CD4-positive, alpha-beta T cell (primary cell): ENCODE results near the gene ZFP90. TPM values are rescaled to one million over a fixed set of nuclear protein-coding genes. Genes with fewer than 3 reads are reported as not detected.

Source experiments
- ATAC-seq: fragments of 200-7000 bp; cut with Tn5 transposase; one replicate; pipeline ENCODE4 v1.10.0; 2022; ENCODE audit warnings: mild to moderate bottlenecking; ENCODE audit not compliant: poor library complexity
- CTCF ChIA-PET: fragments of 350-600 bp; sonication (Branson Sonifier 250); formaldehyde crosslinking; loops from one replicate; lab custom pipeline; 2021; ENCODE audit warnings: antibody characterized with exemption, inconsistent platforms; lab: Charles Lee
- POLR2A ChIA-PET: fragments of 350-600 bp; sonication (Branson Sonifier 250); formaldehyde crosslinking; loops from one replicate; lab custom pipeline; 2021; ENCODE audit warnings: antibody characterized with exemption, inconsistent platforms; lab: Charles Lee
- DNase-seq, 14 experiments: peaks; one replicate each; pipeline ENCODE4 v3.0.0-alpha.2; 2013 to 2020; ENCODE audit warnings: mixed read lengths in 2 of 14
- H3K27ac ChIP-seq, 2 donors: one replicate each; pipeline versions ENCODE4 v1.5.1 to v1.7.0; 2013; ENCODE audit warnings: low read length in 2 of 2, low read depth in 1 of 2, mild to moderate bottlenecking in 1 of 2
- H3K27me3 ChIP-seq, 2 experiments: 1 replicate in 1 of 2; 2 replicates in 1 of 2; pipeline versions ENCODE4 v1.6.1 to v1.7.0; 2013; ENCODE audit warnings: low read length in 2 of 2, control low read depth in 1 of 2, mild to moderate bottlenecking in 1 of 2, moderate library complexity in 1 of 2; ENCODE audit not compliant: insufficient read depth in 2 of 2, control insufficient read depth in 1 of 2
- H3K36me3 ChIP-seq: one replicate; pipeline ENCODE4 v1.6.1; 2013; ENCODE audit warnings: low read length, control low read depth; ENCODE audit not compliant: insufficient read depth
- H3K4me1 ChIP-seq: one replicate; pipeline ENCODE4 v1.6.1; 2013; ENCODE audit warnings: low read length, control low read depth; ENCODE audit not compliant: insufficient read depth
- H3K4me3 ChIP-seq: one replicate; pipeline ENCODE4 v1.5.1; 2013; ENCODE audit warnings: mild to moderate bottlenecking, low read length, moderate library complexity
- H3K9me3 ChIP-seq, 2 experiments: 1 replicate in 1 of 2; 2 replicates in 1 of 2; pipeline versions ENCODE4 v1.6.1 to v1.7.0; 2013; ENCODE audit warnings: low read length in 2 of 2, mild to moderate bottlenecking in 2 of 2, control low read depth in 1 of 2, moderate library complexity in 1 of 2; ENCODE audit not compliant: control insufficient read depth in 1 of 2, insufficient read depth in 1 of 2
- H3K27ac Mint-ChIP-seq: one replicate; pipeline ENCODE4 v1.8.0; 2020; ENCODE audit warnings: mixed read lengths
- H3K27me3 Mint-ChIP-seq: one replicate; pipeline ENCODE4 v1.8.0; 2021; ENCODE audit warnings: mixed read lengths
- H3K36me3 Mint-ChIP-seq: one replicate; pipeline ENCODE4 v1.8.0; 2021; ENCODE audit warnings: low read depth, mixed read lengths
- H3K4me1 Mint-ChIP-seq: one replicate; pipeline ENCODE4 v1.8.0; 2021; ENCODE audit warnings: low read depth, mixed read lengths
- H3K4me3 Mint-ChIP-seq: one replicate; pipeline ENCODE4 v1.8.0; 2020; ENCODE audit warnings: mild to moderate bottlenecking, mixed read lengths
- H3K9me3 Mint-ChIP-seq: one replicate; pipeline ENCODE4 v1.8.0; 2020; ENCODE audit warnings: mixed read lengths
- CTCF ChIP-seq: fragments of 200-600 bp; IDR thresholded peaks from one replicate; pipeline ENCODE4 v1.8.0; 2022; ENCODE audit warnings: antibody characterized with exemption, mild to moderate bottlenecking
- intact Hi-C, 2 experiments: fragments of 100-400 bp; cut with DNase I in 1 of 2; cut with micrococcal nuclease in 1 of 2; formaldehyde crosslinking; loops; one replicate each; pipeline versions ENCODE4 v1.15.1 to v1.9.0; 2023 to 2025; cut with DNase I, micrococcal nuclease
- total RNA-seq, 174 experiments: library from RNA in 2 of 174; stranded (reverse) in 2 of 174; gene quantifications; one replicate each; pipeline ENCODE4 v1.2.3 and lab custom pipeline; 2021 to 2026

Gene ZFP90
- total RNA-seq, 2 experiments from 2014 or later: 23.3 to 24.3 TPM

- Mint-ChIP-seq H3K9me3 (no peaks in the 10 kb centered on the region), H3K27me3 (no peaks in the 10 kb centered on the region), H3K36me3 (no peaks in the 10 kb centered on the region), H3K4me3 (no peak overlapping the region), H3K4me1 (no peaks in the 10 kb centered on the region), H3K27ac (no peak overlapping the region)
- no peak for TF ChIP-seq CTCF
- ChIA-PET POLR2A (interaction anchor here (0.9 to 3.1 kb wide), 4 partner anchors 10 to 117 kb away, joined by 3 to 15 read pairs (median 4); no protein-coding TSS in a partner anchor), CTCF (interaction anchor here (0.6 to 3.0 kb wide), 12 partner anchors 10 to 249 kb away, joined by 3 to 77 read pairs (median 3); partner anchors contain the start of genes SLC7A6 and SMPD3)
- no peak overlapping the region for H3K4me3 ChIP-seq
- peaks cover 7% of the 10 kb centered on the region for H3K4me1 ChIP-seq
- intact Hi-C loops: loop anchor here (1.0 kb wide), 1 partner anchor 114 kb away; no protein-coding TSS in a partner anchor
- DNase-seq: no peak
- ATAC-seq: no peak
- H3K9me3 ChIP-seq: no peaks in the 10 kb centered on the region
- H3K36me3 ChIP-seq: no peaks in the 10 kb centered on the region
- no peak overlapping the region for H3K27ac ChIP-seq
- H3K27me3 ChIP-seq: no peaks in the 10 kb centered on the region
Observed at GRCh38 chr16:68510775-68511174, 28.3 kb upstream of the ZFP90 start.

GRCh38 chr16:68512183-68512582 is 26.9 kb upstream of the ZFP90 start:
- DNase-seq (no peak), ATAC-seq (no peak)
- Histone ChIP-seq H3K4me3 (no peak overlapping the region), H3K27me3 (no peaks in the 10 kb centered on the region), H3K36me3 (no peaks in the 10 kb centered on the region), H3K27ac (no peak overlapping the region), H3K9me3 (no peaks in the 10 kb centered on the region), H3K4me1 (peaks cover 7% of the 10 kb centered on the region)
- Mint-ChIP-seq H3K27me3 (no peaks in the 10 kb centered on the region), H3K9me3 (no peaks in the 10 kb centered on the region), H3K4me3 (no peak overlapping the region), H3K36me3 (no peaks in the 10 kb centered on the region), H3K4me1 (no peaks in the 10 kb centered on the region), H3K27ac (no peak overlapping the region)
- CTCF ChIA-PET: interaction anchor here (2.8 to 3.0 kb wide), 2 partner anchors 9 to 115 kb away, joined by 24 to 77 read pairs; no protein-coding TSS in a partner anchor
- no peak for TF ChIP-seq CTCF
- intact Hi-C loops: no loop called here
- POLR2A ChIA-PET: interaction anchor here (0.9 to 3.1 kb wide), 2 partner anchors 8 to 115 kb away, joined by 3 to 15 read pairs; no protein-coding TSS in a partner anchor

GRCh38 chr16:68512742-68513141 is 26.3 kb upstream of the ZFP90 start:
- H3K4me1 ChIP-seq: peaks cover 7% of the 10 kb centered on the region
- ATAC-seq (no peak), DNase-seq (no peak)
- intact Hi-C loops: no loop called here
- H3K27me3 ChIP-seq: no peaks in the 10 kb centered on the region
- Mint-ChIP-seq H3K27ac (no peak overlapping the region), H3K4me3 (no peak overlapping the region), H3K27me3 (no peaks in the 10 kb centered on the region), H3K36me3 (no peaks in the 10 kb centered on the region), H3K9me3 (no peaks in the 10 kb centered on the region), H3K4me1 (no peaks in the 10 kb centered on the region)
- H3K4me3 ChIP-seq: no peak overlapping the region
- ChIA-PET CTCF (no interaction called here), POLR2A (interaction anchor here (3.1 kb wide), 1 partner anchor 116 kb away, joined by 15 read pairs; no protein-coding TSS in a partner anchor)
- H3K9me3 ChIP-seq: no peaks in the 10 kb centered on the region
- no peak overlapping the region for H3K27ac ChIP-seq
- TF ChIP-seq CTCF: no peak
- H3K36me3 ChIP-seq: no peaks in the 10 kb centered on the region
